ES-I3 (cell line): ENCODE results near the gene CAMTA1.

Experiments used
- H3K36me3 ChIP-seq: 2 replicates; pipeline ENCODE4 v1.6.1; 2013; ENCODE audit warnings: mild to moderate bottlenecking, low read length, control low read depth, moderate library complexity; ENCODE audit not compliant: insufficient read depth
- H3K4me1 ChIP-seq: 2 replicates; pipeline ENCODE4 v1.6.1; 2013; ENCODE audit warnings: mild to moderate bottlenecking, control low read depth, low read length; ENCODE audit not compliant: insufficient read depth
- H3K9ac ChIP-seq: 2 replicates; pipeline ENCODE4 v1.6.1; 2013; ENCODE audit warnings: low read depth, mild to moderate bottlenecking, low read length, moderate library complexity
- H3K9me3 ChIP-seq: 2 replicates; pipeline ENCODE4 v1.6.1; 2013; ENCODE audit warnings: mild to moderate bottlenecking, low read length, moderate library complexity; ENCODE audit not compliant: control insufficient read depth, insufficient read depth

Gene CAMTA1

DNA sequence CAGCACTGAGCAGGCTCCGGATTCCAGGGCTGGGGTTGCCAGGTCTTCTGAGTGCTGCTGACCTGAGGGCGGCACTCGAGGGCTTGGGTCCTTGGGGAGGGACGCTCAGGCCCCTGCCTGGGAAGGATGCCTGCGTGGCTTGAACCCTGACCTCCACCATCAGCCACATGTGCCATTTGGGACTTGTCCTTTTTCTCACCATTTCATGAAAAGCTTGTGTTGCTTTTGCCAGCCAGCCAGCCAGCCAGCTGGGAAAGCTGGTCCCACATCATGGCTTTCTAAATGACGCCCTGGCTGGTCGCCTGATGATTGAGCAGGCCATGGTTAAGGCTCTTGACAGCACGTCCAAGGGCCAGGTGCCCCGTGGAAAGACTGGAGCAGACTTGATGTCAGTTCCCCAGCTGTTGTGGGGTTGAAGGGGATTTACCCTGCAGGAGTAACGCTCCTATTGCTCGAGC lies 168.7 kb downstream of the CAMTA1 start:
- Histone ChIP-seq H3K9me3 (no peaks in the 10 kb centered on the region), H3K9ac (no peak overlapping the region), H3K4me1 (peaks cover 8% of the 10 kb centered on the region), H3K36me3 (no peaks in the 10 kb centered on the region; the same call in 1 of the 2 replicates)

DNA sequence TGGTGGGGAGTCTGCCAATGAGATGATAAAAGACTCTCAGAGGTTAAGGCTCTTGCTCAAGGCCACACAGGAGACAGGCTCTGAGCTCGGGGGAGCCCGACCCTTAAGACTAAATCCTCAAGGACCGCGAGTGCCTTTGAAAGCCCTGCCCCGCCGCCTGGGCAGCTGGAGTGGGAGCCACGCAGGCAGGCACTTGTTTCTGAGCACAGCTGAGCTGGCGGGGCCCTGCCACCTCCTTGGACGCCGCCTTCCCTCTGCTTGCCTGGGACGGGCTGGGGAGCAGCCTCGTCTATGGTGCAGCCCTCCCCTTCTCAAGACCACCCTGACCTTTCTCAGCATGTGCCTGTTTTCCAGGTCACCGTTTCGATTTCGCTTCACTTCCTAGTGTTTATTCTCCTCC lies 169.3 kb downstream of the CAMTA1 start:
- Histone ChIP-seq H3K4me1 (peaks cover 8% of the 10 kb centered on the region), H3K9me3 (no peaks in the 10 kb centered on the region), H3K9ac (no peak overlapping the region), H3K36me3 (no peaks in the 10 kb centered on the region; the same call in 1 of the 2 replicates)

DNA sequence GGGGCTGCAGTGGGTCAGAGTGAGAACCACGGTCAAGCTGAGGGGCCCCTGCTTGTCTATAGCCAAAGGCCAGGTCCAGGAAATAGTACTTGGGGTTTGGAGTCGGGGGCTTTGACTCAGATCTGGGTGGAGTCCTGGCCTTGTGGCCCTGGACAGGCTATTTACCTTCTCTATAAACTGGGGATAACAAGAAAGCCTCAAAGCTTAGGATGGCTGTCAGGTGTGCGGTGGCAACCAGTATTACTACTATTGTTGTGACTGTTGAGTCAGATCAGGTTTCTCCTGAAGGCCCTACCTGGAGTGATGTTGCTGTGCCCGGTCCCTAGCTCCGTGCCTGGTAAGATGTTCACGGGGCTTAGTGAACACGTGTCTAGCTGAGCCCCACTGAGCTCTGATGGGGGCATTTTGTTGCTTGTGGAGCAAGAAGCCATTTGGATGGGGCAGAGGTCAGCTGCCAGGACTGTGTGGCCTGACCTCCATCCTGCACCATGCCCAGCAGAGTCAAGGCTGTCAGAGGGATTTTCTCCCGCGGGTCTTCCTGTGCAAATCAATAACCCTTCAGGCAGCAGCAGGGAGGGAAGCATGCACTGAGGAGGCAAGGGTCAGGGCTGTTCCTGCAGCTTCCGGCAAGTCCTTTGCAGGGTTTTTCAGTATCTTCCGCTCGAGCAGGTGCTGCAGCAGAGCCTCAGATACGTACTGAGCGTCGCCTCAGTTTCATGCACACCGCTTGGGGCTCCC lies 170.3 kb downstream of the CAMTA1 start:
- H3K9me3 ChIP-seq = no peaks in the 10 kb centered on the region
- no peak overlapping the region for H3K9ac ChIP-seq
- H3K4me1 ChIP-seq = peaks cover 8% of the 10 kb centered on the region
- no peaks in the 10 kb centered on the region; the same call in 1 of the 2 replicates for H3K36me3 ChIP-seq

DNA sequence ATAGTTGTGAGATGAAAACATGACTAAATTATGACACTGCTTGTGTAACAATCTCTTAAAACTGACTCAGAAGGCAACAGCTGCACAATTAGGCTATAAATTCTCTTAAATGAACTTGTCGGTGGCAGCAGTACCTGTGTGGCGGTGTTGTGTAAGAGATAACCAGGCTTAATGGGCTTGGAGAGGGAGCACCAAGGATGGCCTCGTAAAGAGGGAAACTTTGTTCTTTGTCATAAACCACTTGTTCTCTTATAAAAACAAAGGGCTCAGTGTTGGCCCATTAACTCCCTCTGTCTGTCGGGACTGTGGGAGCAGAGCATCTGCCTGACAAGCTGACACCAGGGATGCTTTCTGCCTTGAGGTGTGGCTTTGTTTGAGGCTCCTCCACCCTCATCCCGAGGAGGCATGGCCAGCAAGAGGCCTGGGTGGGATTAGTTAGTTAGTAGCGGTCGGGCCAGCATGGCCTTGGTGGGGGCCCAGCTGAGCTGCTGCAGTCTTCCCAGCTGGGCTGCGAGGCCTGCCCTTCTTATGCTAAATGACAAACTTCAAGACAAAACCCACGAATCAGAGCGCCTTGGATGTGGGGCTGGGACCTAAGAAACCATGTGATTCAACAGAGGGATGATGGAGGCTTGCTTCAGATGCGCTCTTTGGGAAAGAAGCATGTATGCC lies 171.4 kb downstream of the CAMTA1 start:
- H3K4me1 ChIP-seq = peaks cover 12% of the 10 kb centered on the region
- H3K36me3 ChIP-seq = no peaks in the 10 kb centered on the region; the same call in 1 of the 2 replicates
- no peak overlapping the region; the same call in 1 of the 2 replicates for H3K9ac ChIP-seq
- no peaks in the 10 kb centered on the region for H3K9me3 ChIP-seq

DNA sequence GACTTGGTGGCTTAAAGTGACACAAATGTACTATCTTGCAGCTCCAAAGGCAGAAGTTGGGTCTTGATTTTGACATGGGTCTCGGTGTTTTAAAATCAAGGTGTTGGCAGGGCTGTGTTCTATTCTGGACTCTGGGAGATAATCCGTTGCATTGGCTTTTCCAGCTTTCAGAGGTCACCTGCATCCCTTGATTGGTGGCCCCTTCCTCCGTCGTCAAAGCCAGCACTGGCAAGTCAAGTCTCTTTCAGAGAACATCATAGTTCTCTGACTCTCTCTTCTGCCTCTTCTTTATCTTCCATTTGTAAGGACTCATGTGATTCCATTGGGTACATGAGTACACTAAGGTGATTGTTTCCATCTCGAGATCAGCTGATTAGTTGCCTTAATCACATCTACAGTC lies 172.1 kb downstream of the CAMTA1 start:
- no peaks in the 10 kb centered on the region; the same call in 1 of the 2 replicates for H3K36me3 ChIP-seq
- H3K9me3 ChIP-seq = no peaks in the 10 kb centered on the region
- H3K4me1 ChIP-seq = peaks cover 12% of the 10 kb centered on the region
- H3K9ac ChIP-seq = no peak overlapping the region

DNA sequence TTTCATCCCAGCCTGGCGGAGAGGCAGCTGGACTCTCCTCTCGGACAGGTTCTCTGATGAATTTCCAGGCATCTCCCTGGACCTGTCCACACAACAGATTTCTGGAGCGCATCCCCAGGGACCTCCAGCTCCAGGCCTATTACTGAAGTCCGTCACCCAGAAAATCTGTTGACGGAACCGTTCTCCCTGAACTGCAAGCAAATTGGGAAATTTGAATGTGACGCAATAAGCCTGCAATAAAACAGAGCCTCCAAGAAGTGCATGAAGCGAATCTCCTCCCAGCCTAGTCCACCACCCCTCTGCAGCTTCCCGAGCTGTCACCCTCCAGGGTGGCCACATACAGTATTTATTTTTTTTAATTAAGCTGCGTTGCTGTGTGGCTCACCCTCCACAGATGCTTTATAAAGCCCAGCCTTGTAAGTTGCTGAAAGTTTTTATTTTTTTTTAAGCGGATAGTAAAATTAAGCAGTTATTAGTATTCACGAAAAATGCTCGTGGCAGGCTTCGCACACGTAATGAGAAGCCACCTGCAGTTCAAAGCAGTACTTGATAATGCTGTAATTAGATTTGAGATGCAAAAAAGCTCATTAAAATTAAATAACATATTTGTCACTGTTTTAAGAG lies 173.3 kb downstream of the CAMTA1 start:
- Histone ChIP-seq H3K9ac (no peak overlapping the region), H3K36me3 (no peaks in the 10 kb centered on the region; the same call in 1 of the 2 replicates), H3K4me1 (peaks cover 12% of the 10 kb centered on the region), H3K9me3 (no peaks in the 10 kb centered on the region)

DNA sequence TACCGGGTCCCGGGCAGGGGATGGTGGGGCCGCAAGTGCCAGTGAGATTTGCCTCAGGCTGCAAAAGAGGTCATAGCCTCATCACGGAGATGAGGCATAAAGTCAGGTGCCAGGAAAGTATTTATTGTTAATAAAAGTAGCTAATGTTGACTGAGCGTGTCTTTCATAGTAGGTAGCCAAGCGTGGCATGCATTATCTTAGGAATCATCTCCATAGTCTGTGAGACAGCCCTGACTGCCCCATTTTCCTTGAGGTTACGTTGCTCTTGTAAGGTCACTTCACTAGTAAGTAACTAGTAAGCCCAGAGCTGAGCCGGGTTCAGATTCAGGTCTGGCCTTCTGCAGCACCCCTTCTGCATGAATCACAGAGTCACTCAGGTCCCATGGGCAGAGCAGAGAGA lies 174.2 kb downstream of the CAMTA1 start:
- Histone ChIP-seq H3K9me3 (no peaks in the 10 kb centered on the region), H3K36me3 (no peaks in the 10 kb centered on the region; the same call in 1 of the 2 replicates), H3K9ac (no peak overlapping the region), H3K4me1 (peaks cover 12% of the 10 kb centered on the region)

DNA sequence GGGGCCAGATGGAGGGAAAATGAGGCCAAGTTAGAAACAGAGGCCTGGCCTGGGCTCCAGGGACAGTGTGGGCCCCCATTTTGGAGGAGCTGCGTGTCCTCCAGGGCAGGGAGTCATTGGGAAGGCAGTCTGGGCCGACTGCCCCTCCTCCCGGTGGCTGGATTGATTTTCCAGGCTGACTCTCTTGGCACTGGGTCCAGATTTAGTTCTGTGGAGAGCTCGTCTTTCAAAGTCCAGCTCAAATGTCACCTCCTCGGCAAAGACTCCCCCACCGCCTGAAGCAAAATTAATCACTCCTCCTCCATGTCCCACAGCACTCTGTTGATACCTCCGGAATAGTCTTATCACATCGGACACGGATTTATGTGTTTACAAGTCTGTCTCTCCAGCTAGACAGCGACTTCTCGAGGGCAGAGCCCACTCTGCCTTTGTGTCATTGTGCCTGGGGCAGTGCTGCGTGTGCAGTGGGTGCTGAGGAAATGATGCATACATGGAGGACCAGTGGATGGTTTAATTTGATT lies 175.1 kb downstream of the CAMTA1 start:
- no peak overlapping the region for H3K9ac ChIP-seq
- H3K9me3 ChIP-seq = no peaks in the 10 kb centered on the region
- peaks cover 20% of the 10 kb centered on the region for H3K4me1 ChIP-seq
- no peaks in the 10 kb centered on the region for H3K36me3 ChIP-seq

DNA sequence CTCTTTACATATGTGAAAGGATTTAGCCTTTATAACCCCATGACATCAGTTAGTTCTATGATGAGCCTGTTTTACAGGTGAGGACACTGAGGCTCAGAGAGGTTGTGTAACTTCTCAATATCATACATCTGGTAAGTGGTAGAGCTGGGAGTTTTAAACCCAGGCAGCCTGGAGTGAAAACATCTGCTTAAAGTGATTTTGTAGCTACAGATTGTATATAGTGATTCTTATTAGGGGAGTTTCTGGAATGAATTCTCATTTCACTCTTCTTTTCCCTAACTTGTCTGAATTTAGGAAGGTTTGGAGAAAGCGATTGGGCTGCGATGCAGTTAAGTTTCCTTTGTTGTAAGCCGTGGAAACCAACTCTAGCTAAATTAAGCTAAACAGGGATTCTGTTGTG lies 175.6 kb downstream of the CAMTA1 start:
- no peak overlapping the region for H3K9ac ChIP-seq
- no peaks in the 10 kb centered on the region for H3K9me3 ChIP-seq
- no peaks in the 10 kb centered on the region for H3K36me3 ChIP-seq
- peaks cover 25% of the 10 kb centered on the region for H3K4me1 ChIP-seq

DNA sequence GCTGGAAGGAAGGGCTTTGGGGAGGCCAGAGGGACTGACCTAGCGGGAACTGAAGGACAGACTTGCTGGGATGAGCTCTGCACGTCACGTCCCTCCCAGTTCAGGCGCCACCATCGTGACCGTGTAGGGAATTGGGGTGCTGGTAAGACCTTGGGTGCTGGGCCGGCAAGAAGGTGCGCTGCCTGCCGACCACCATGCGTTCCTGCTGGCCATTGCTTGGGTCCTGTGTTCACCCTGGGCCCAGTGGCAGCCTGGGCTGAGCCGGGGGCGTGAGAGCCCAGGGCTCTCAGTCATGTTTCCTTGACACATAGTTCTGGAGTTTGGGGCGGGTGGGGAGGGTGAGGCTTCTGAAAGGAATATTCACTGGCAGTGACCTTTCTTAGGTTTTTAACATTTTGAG lies 176.0 kb downstream of the CAMTA1 start:
- peaks cover 22% of the 10 kb centered on the region for H3K4me1 ChIP-seq
- no peaks in the 10 kb centered on the region for H3K36me3 ChIP-seq
- no peaks in the 10 kb centered on the region for H3K9me3 ChIP-seq
- no peak overlapping the region for H3K9ac ChIP-seq

DNA sequence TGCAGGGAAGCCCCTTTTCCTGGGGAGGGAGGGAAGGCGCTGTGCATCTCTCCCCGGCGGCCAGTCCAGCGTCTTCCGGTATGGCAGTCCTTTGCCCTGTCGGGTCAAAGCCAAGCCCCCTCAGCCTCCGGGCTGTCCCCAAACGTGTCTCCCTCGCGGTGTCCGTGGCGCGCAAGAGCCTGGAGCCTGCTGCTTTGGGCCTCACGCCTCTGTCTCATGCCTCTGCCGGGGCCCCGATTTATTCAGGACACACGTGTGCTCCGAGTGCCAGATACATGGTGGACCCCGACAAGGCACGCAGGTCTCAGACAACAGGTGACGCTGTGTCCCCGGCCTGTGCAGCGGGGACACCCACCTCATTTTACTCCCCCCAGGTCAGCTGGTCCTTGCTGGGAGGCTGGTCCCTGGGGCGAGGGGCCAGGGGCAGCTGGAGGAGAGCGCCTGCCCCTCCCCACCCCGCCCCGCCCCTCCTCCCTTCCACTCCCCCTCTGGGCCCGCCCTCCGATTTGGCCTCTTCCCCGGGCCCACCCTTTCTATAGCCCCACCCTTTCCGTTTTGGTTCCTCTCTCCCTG lies 176.7 kb downstream of the CAMTA1 start:
- H3K36me3 ChIP-seq = no peaks in the 10 kb centered on the region
- H3K9me3 ChIP-seq = no peaks in the 10 kb centered on the region
- peak overlapping the region; percentile 56 for H3K9ac ChIP-seq
- peaks cover 17% of the 10 kb centered on the region for H3K4me1 ChIP-seq

DNA sequence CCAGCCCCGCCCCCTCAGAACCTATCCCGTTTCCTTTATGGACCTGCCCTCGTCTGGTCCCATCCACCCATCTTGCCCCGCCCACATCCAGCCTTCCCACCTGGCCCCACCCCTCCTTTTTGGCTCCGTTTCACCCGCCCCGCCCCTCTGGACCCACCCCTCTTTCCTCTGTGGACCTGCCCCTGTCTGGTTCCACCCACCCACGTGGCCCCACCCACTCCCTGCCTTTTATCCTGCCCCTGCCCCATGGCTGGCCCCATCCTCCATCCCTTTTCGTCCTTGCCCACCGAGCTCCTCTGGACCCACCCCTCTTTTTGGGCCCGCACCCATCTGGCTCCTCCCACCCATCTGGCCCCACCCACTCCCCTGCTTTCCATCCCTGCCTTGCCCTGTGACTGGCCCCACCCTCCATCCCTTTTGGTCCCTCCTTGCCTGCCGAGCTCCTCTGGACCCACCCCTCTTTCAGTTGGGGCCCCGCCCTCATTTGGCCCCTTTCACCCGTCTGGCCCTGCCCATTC lies 177.3 kb downstream of the CAMTA1 start:
- Histone ChIP-seq H3K9ac (no peak overlapping the region), H3K4me1 (peaks cover 17% of the 10 kb centered on the region), H3K36me3 (no peaks in the 10 kb centered on the region), H3K9me3 (no peaks in the 10 kb centered on the region)

DNA sequence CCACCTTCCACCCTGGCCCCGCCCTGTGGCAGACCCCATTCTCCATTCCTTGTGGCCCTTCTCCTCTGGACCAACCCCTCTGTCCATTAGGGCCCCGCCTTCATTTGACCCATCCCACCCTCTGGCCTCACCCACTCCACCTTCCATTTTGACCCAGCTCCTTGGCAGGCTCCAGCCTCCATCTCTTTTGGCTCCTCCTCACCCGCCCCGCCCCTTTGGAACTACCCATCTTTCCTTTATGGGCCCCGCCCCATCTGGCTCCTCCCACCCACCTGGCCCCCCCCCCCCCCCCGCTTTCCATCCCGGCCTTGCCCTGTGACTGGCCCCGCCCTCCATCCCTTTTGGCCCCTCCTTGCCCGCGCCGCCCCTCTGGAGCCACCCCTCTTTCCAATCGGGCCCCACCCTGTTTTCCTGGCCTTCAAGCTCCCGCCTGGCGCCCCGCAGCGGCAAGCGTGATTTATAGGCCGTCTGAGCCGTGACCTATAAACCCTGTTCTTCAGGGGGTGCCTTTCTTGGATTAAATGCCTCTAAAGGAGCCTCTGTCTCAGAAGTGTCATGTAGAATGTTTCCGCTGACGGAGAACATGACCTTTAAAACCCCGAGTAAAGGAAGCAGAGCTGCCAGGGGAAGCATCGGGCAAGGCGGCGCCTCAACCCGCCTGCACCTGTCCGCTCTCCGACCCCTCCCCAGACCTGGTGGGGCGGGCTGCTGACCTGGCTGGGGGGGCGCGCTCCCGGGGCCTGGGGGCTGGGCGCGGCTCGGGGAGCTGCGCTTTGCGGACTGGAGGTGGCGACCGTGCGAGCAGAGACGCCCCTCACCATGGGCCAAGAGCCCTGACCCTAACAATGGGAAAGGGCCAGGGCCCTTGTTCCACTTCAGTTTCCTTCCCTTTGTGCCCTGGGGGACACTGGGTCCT lies 178.0 kb downstream of the CAMTA1 start:
- H3K4me1 ChIP-seq = peaks cover 17% of the 10 kb centered on the region
- H3K36me3 ChIP-seq = no peaks in the 10 kb centered on the region
- H3K9ac ChIP-seq = peak overlapping the region; percentile 49
- H3K9me3 ChIP-seq = no peaks in the 10 kb centered on the region
